ENCODE measurements around the gene F2RL3. TPM values are rescaled to one million over a fixed set of nuclear protein-coding genes. Genes with fewer than 3 reads are reported as not detected.

Gene F2RL3
- polyA plus RNA-seq, 1 donor from 2014 or later = not detected

DNA sequence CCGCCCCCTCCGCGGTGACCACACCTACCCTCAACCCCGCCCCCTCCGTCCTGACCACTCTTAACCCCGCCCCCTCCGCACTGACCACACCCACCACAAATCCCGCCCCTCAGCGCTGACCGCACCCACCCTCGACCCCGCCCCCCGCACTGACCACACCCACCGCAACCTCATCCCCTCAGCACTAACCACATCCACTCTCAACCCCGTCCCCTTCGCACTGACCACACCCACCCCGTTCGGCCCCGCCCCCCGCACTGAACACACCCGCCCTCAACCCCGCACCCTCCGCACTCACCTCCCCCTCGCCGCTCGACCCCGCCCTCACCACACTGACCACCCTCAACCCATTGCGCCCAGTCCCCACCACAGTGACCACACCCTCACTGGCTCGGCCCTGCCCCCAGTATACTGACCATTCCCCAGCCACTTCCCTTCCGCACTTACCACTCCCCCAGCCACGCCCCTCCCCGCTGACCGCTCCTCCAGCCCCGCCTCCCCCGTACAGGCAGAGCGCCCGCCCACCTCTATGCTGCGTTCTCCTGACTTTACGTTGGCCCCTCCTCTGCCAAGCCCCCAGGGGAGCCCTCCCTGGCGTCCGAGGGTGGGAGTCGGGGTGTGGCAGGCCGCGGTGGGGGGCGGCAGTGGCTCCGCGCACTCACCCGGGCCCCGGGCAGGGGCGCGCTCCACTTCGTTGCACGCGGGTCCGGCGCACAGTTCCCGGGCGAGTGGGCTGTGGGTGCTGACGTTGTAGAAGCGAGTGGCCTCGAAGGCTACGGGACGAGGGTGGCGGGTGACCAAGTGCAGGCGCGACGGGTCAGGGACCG lies 8.4 kb downstream of the F2RL3 start:
- H3F3A ChIP-seq (ENCODE audit: insufficient read depth, low read length, poor library complexity, severe bottlenecking) = no peaks in the 10 kb centered on the region
- no peaks in the 10 kb centered on the region for H3K9me3 ChIP-seq (ENCODE audit: low read length)
- H3K27me3 ChIP-seq (ENCODE audit: insufficient read depth, low read depth, low read length) = peaks cover 4% of the 10 kb centered on the region
- no peak for TF ChIP-seq SMC3 (conservative IDR thresholded peaks at IDR 0.05; ENCODE audit: poor library complexity)
- TF ChIP-seq, protein P1, sequence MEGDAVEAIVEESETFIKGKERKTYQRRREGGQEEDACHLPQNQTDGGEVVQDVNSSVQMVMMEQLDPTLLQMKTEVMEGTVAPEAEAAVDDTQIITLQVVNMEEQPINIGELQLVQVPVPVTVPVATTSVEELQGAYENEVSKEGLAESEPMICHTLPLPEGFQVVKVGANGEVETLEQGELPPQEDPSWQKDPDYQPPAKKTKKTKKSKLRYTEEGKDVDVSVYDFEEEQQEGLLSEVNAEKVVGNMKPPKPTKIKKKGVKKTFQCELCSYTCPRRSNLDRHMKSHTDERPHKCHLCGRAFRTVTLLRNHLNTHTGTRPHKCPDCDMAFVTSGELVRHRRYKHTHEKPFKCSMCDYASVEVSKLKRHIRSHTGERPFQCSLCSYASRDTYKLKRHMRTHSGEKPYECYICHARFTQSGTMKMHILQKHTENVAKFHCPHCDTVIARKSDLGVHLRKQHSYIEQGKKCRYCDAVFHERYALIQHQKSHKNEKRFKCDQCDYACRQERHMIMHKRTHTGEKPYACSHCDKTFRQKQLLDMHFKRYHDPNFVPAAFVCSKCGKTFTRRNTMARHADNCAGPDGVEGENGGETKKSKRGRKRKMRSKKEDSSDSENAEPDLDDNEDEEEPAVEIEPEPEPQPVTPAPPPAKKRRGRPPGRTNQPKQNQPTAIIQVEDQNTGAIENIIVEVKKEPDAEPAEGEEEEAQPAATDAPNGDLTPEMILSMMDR (IDR thresholded peaks at IDR 0.05; ENCODE audit: poor library complexity, severe bottlenecking) = no peak
- no peak for TF ChIP-seq POLR2AphosphoS5 (IDR thresholded peaks at IDR 0.05)
- no peak for TF ChIP-seq TAF1 (IDR thresholded peaks at IDR 0.05; ENCODE audit: low read depth)
- TF ChIP-seq EZH2 (IDR thresholded peaks at IDR 0.05; ENCODE audit: borderline replicate concordance, insufficient read depth, low read length, poor library complexity, severe bottlenecking) = no peak
- TF ChIP-seq, protein P2, sequence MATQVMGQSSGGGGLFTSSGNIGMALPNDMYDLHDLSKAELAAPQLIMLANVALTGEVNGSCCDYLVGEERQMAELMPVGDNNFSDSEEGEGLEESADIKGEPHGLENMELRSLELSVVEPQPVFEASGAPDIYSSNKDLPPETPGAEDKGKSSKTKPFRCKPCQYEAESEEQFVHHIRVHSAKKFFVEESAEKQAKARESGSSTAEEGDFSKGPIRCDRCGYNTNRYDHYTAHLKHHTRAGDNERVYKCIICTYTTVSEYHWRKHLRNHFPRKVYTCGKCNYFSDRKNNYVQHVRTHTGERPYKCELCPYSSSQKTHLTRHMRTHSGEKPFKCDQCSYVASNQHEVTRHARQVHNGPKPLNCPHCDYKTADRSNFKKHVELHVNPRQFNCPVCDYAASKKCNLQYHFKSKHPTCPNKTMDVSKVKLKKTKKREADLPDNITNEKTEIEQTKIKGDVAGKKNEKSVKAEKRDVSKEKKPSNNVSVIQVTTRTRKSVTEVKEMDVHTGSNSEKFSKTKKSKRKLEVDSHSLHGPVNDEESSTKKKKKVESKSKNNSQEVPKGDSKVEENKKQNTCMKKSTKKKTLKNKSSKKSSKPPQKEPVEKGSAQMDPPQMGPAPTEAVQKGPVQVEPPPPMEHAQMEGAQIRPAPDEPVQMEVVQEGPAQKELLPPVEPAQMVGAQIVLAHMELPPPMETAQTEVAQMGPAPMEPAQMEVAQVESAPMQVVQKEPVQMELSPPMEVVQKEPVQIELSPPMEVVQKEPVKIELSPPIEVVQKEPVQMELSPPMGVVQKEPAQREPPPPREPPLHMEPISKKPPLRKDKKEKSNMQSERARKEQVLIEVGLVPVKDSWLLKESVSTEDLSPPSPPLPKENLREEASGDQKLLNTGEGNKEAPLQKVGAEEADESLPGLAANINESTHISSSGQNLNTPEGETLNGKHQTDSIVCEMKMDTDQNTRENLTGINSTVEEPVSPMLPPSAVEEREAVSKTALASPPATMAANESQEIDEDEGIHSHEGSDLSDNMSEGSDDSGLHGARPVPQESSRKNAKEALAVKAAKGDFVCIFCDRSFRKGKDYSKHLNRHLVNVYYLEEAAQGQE (IDR thresholded peaks at IDR 0.05; ENCODE audit: borderline replicate concordance) = no peak
- TF ChIP-seq RAD21 (conservative IDR thresholded peaks at IDR 0.05) = no peak
- no peak for TF ChIP-seq MXI1 (conservative IDR thresholded peaks at IDR 0.05; ENCODE audit: poor library complexity, severe bottlenecking)
- no peak for TF ChIP-seq EP300 (conservative IDR thresholded peaks at IDR 0.05; ENCODE audit: poor library complexity, severe bottlenecking)
- H3K79me2 ChIP-seq (replicated peaks; ENCODE audit: insufficient read depth, low read length) = no peaks in the 10 kb centered on the region
- no peak overlapping the region for H2AFZ ChIP-seq (ENCODE audit: low read depth, low read length)
- no peaks in the 10 kb centered on the region for H3K9me2 ChIP-seq (ENCODE audit: insufficient read depth, low read length)
- H3K4me2 ChIP-seq (ENCODE audit: low read length) = no peak overlapping the region
- H3K9ac ChIP-seq (ENCODE audit: low read length) = no peak overlapping the region
- H3K36me3 ChIP-seq (ENCODE audit: insufficient read depth, low read length) = no peaks in the 10 kb centered on the region
- H4K20me1 ChIP-seq (ENCODE audit: insufficient read depth) = no peaks in the 10 kb centered on the region
- peak overlapping the region; percentile 49 for H3K4me3 ChIP-seq (ENCODE audit: low read length)
- no peak overlapping the region for H3K27ac ChIP-seq (ENCODE audit: low read length)

DNA sequence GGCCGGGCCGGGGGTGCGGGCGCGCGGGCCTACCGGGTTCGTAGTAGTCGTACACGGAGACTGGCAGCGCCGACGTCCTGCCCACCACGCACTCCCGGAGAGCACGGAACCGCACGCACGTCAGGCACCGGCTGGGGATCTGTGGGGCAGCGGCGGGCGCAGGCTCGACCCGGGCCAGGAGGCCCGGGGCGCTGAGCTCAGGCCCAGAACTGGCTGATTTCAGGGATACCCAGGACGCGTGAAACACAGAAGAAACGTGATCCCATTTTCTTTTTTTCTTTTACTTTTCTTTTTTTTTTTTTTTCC lies 9.0 kb downstream of the F2RL3 start:
- no peak for TF ChIP-seq RAD21 (conservative IDR thresholded peaks at IDR 0.05)
- TF ChIP-seq, protein P2 (IDR thresholded peaks at IDR 0.05; ENCODE audit: borderline replicate concordance) = no peak
- TF ChIP-seq EZH2 (IDR thresholded peaks at IDR 0.05; ENCODE audit: borderline replicate concordance, insufficient read depth, low read length, poor library complexity, severe bottlenecking) = no peak
- no peak for TF ChIP-seq MXI1 (conservative IDR thresholded peaks at IDR 0.05; ENCODE audit: poor library complexity, severe bottlenecking)
- TF ChIP-seq, protein P1 (IDR thresholded peaks at IDR 0.05; ENCODE audit: poor library complexity, severe bottlenecking) = no peak
- no peak for TF ChIP-seq EP300 (conservative IDR thresholded peaks at IDR 0.05; ENCODE audit: poor library complexity, severe bottlenecking)
- TF ChIP-seq POLR2AphosphoS5 (IDR thresholded peaks at IDR 0.05) = no peak
- TF ChIP-seq TAF1 (IDR thresholded peaks at IDR 0.05; ENCODE audit: low read depth) = no peak
- no peak for TF ChIP-seq SMC3 (conservative IDR thresholded peaks at IDR 0.05; ENCODE audit: poor library complexity)
- no peaks in the 10 kb centered on the region for H3K9me3 ChIP-seq (ENCODE audit: low read length)
- H3K27ac ChIP-seq (ENCODE audit: low read length) = no peak overlapping the region

More for the DNA sequence above, 9.0 kb downstream of the F2RL3 start:
- no peak overlapping the region for H3K9ac ChIP-seq (ENCODE audit: low read length)
- no peaks in the 10 kb centered on the region for H3K79me2 ChIP-seq (replicated peaks; ENCODE audit: insufficient read depth, low read length)
- H3K4me3 ChIP-seq (ENCODE audit: low read length) = peak overlapping the region; percentile 49
- no peaks in the 10 kb centered on the region for H4K20me1 ChIP-seq (ENCODE audit: insufficient read depth)
- peaks cover 4% of the 10 kb centered on the region for H3K27me3 ChIP-seq (ENCODE audit: insufficient read depth, low read depth, low read length)
- H3F3A ChIP-seq (ENCODE audit: insufficient read depth, low read length, poor library complexity, severe bottlenecking) = no peaks in the 10 kb centered on the region
- no peak overlapping the region for H2AFZ ChIP-seq (ENCODE audit: low read depth, low read length)
- no peak overlapping the region for H3K4me2 ChIP-seq (ENCODE audit: low read length)
- H3K9me2 ChIP-seq (ENCODE audit: insufficient read depth, low read length) = no peaks in the 10 kb centered on the region
- no peaks in the 10 kb centered on the region for H3K36me3 ChIP-seq (ENCODE audit: insufficient read depth, low read length)
